B cell (primary cell): Measurements from ENCODE around the gene THSD7B. TPM values are rescaled to one million over a fixed set of nuclear protein-coding genes. Genes with fewer than 3 reads are reported as not detected.

Experiments
- ATAC-seq: fragments of 200-7000 bp; cut with Tn5 transposase; one replicate; pipeline ENCODE4 v1.10.0; 2021; ENCODE audit warnings: low read depth, mild to moderate bottlenecking, moderate number of reproducible peaks, moderate library complexity
- CTCF ChIA-PET: fragments of 350-600 bp; sonication (Branson Sonifier 250); formaldehyde crosslinking; loops from one replicate; lab custom pipeline; 2021; ENCODE audit warnings: antibody characterized with exemption, inconsistent platforms; lab: Charles Lee
- POLR2A ChIA-PET: fragments of 350-600 bp; sonication (Branson Sonifier 250); formaldehyde crosslinking; loops from one replicate; lab custom pipeline; 2021; ENCODE audit warnings: antibody characterized with exemption; lab: Charles Lee
- DNase-seq: peaks from one replicate; pipeline ENCODE4 v3.0.0; 2013
- H2AFZ ChIP-seq: 2 replicates; pipeline ENCODE4 v1.6.1; 2012; ENCODE audit warnings: mild to moderate bottlenecking, low read depth, low read length; ENCODE audit not compliant: insufficient read depth, poor library complexity, severe bottlenecking
- H3K27ac ChIP-seq, 2 donors: 1 replicate in 1 of 2; 2 replicates in 1 of 2; pipeline ENCODE4 v1.5.1; 2012 to 2013; ENCODE audit warnings: low read length in 2 of 2, mild to moderate bottlenecking in 2 of 2, moderate library complexity in 1 of 2
- H3K27me3 ChIP-seq, 4 experiments: fragments of 200-600 bp in 1 of 4; sonication (generic) in 1 of 4; replicated peaks in 1 of 4; 1 replicate in 2 of 4; 2 replicates in 2 of 4; pipeline versions ENCODE4 v1.6.1 to v1.7.0; 2013 to 2016; ENCODE audit warnings: low read length in 3 of 4, mild to moderate bottlenecking in 2 of 4, mixed read lengths in 1 of 4, moderate library complexity in 1 of 4; ENCODE audit not compliant: insufficient read depth in 4 of 4, control insufficient read depth in 3 of 4; ENCODE audit errors: control extremely low read depth in 1 of 4
- H3K36me3 ChIP-seq, 2 experiments: replicated peaks in 1 of 2; 1 replicate in 1 of 2; 2 replicates in 1 of 2; pipeline versions ENCODE4 v1.6.1 to v1.7.1; 2013; ENCODE audit warnings: low read length in 1 of 2; ENCODE audit not compliant: insufficient read depth in 2 of 2, control insufficient read depth in 1 of 2; ENCODE audit errors: control extremely low read depth in 1 of 2, extremely low read depth in 1 of 2
- H3K4me1 ChIP-seq, 2 donors: fragments of 200-600 bp in 1 of 2; sonication (generic) in 1 of 2; 1 replicate in 1 of 2; 2 replicates in 1 of 2; pipeline versions ENCODE4 v1.5.1 to v1.6.1; 2013 to 2017; ENCODE audit warnings: low read length in 2 of 2; ENCODE audit not compliant: control insufficient read depth in 2 of 2, insufficient read depth in 2 of 2
- H3K4me2 ChIP-seq: replicated peaks from 2 replicates; pipeline ENCODE3; 2012; ENCODE audit warnings: mild to moderate bottlenecking, low read depth, low read length; ENCODE audit not compliant: poor library complexity, severe bottlenecking
- H3K4me3 ChIP-seq, 5 experiments: fragments of 200-600 bp in 1 of 5; sonication (generic) in 1 of 5; 1 replicate in 3 of 5; 2 replicates in 2 of 5; pipeline versions ENCODE4 v1.5.1 to v1.7.0; 2011 to 2016; ENCODE audit warnings: low read length in 4 of 5, mild to moderate bottlenecking in 4 of 5, low read depth in 2 of 5, control low read depth in 1 of 5, moderate library complexity in 1 of 5; ENCODE audit not compliant: insufficient read depth in 1 of 5; ENCODE audit errors: control extremely low read depth in 1 of 5, extremely low read depth in 1 of 5
- H3K79me2 ChIP-seq: fragments of 200-600 bp; sonication (generic); one replicate; pipeline ENCODE4 v1.6.0; 2016; ENCODE audit warnings: low read length; ENCODE audit not compliant: control insufficient read depth, insufficient read depth
- H3K9ac ChIP-seq: fragments of 200-600 bp; sonication (generic); 2 replicates; pipeline ENCODE4 v1.6.1; 2017; ENCODE audit warnings: mild to moderate bottlenecking, low read length, moderate library complexity
- H3K9me3 ChIP-seq, 3 donors: one replicate each; pipeline versions ENCODE4 v1.6.1 to v1.7.1; 2013; ENCODE audit warnings: low read length in 2 of 3; ENCODE audit not compliant: control insufficient read depth in 2 of 3, insufficient read depth in 1 of 3; ENCODE audit errors: control extremely low read depth in 1 of 3
- H4K20me1 ChIP-seq: 2 replicates; pipeline ENCODE4 v1.6.0; 2012; ENCODE audit warnings: mild to moderate bottlenecking, low read length; ENCODE audit not compliant: insufficient read depth, control insufficient read depth, poor library complexity, severe bottlenecking
- H3K27ac Mint-ChIP-seq: one replicate; pipeline ENCODE4 v1.8.0; 2021; ENCODE audit warnings: mixed read lengths
- H3K27me3 Mint-ChIP-seq: one replicate; pipeline ENCODE4 v1.8.0; 2021; ENCODE audit warnings: mixed read lengths
- H3K4me1 Mint-ChIP-seq: one replicate; pipeline ENCODE4 v1.8.0; 2021; ENCODE audit warnings: mixed read lengths
- H3K4me3 Mint-ChIP-seq: one replicate; pipeline ENCODE4 v1.8.0; 2021; ENCODE audit warnings: mixed read lengths
- H3K9me3 Mint-ChIP-seq: one replicate; pipeline ENCODE4 v1.8.0; 2022; ENCODE audit warnings: mixed read lengths; ENCODE audit not compliant: insufficient read depth
- CTCF ChIP-seq: fragments of 200-600 bp; IDR thresholded peaks from one replicate; pipeline ENCODE4 v1.8.0; 2022; ENCODE audit warnings: antibody characterized with exemption, mild to moderate bottlenecking
- EZH2 ChIP-seq: IDR thresholded peaks from 2 replicates; pipeline ENCODE4 v1.6.1; 2012; ENCODE audit warnings: borderline replicate concordance, low read depth, mild to moderate bottlenecking, moderate library complexity, low read length; ENCODE audit not compliant: insufficient read depth, poor library complexity, severe bottlenecking
- WGBS: methylation state at CpG from one replicate; pipeline ENCODE4 v1.1.5; 2013; ENCODE audit warnings: missing lambda C conversion rate; ENCODE audit not compliant: insufficient coverage; 5-methylcytosine and 5-hydroxymethylcytosine counted together
- intact Hi-C: fragments of 100-400 bp; cut with micrococcal nuclease; formaldehyde crosslinking; loops from one replicate; pipeline ENCODE4 v1.10.0; 2022
- polyA plus RNA-seq: library from polyadenylated mRNA; depleted of rRNA; stranded (reverse); fragments of >200 nt; gene quantifications from 2 replicates; pipeline ENCODE4 v1.2.3, GENCODE V29; 2012
- total RNA-seq, 2 donors: library from RNA; stranded (reverse); fragments of 120-200 nt in 1 of 2; gene quantifications; 1 replicate in 1 of 2; 2 replicates in 1 of 2; pipeline versions ENCODE4 v1.2.3 to v1.2.4, GENCODE V29; 2013 to 2022

THSD7B gene
- total and polyA plus RNA-seq, 2 donors (not counting 1 experiment from before 2014, with no cell fraction given) = 0.76 TPM; not detected in 1

GRCh38 chr2:137211761-137212160 is 446.4 kb downstream of the THSD7B start:
- no peaks in the 10 kb centered on the region for H3K79me2 ChIP-seq
- no peak overlapping the region for H3K4me3 Mint-ChIP-seq
- TF ChIP-seq CTCF (no peak), EZH2 (no peak)
- no peak overlapping the region for H3K27ac ChIP-seq
- no peak overlapping the region for H3K4me2 ChIP-seq
- ChIA-PET POLR2A (no interaction called here), CTCF (no interaction called here)
- H3K4me1 ChIP-seq = no peaks in the 10 kb centered on the region
- H3K9me3 ChIP-seq = no peaks in the 10 kb centered on the region
- no peaks in the 10 kb centered on the region for H4K20me1 ChIP-seq
- H3K9me3 Mint-ChIP-seq = no peaks in the 10 kb centered on the region
- no peaks in the 10 kb centered on the region for H3K27me3 Mint-ChIP-seq
- intact Hi-C loops = no loop called here
- no peaks in the 10 kb centered on the region for H3K36me3 ChIP-seq
- no peaks in the 10 kb centered on the region for H3K4me1 Mint-ChIP-seq
- H2AFZ ChIP-seq = no peak overlapping the region
- WGBS = no CpG with 5 or more reads among the region's 1 CpG
- ATAC-seq (no peak), DNase-seq (no peak)
- no peaks in the 10 kb centered on the region for H3K27me3 ChIP-seq
- no peak overlapping the region for H3K4me3 ChIP-seq
- no peak overlapping the region for H3K9ac ChIP-seq
- H3K27ac Mint-ChIP-seq = no peak overlapping the region

- CTCF ChIA-PET = no interaction called here
- POLR2A ChIA-PET = no interaction called here
- Histone ChIP-seq H3K4me1 (no peaks in the 10 kb centered on the region), H3K4me2 (no peak overlapping the region), H4K20me1 (no peaks in the 10 kb centered on the region), H3K27me3 (no peaks in the 10 kb centered on the region), H3K4me3 (no peak overlapping the region), H3K9ac (no peak overlapping the region), H3K27ac (no peak overlapping the region), H2AFZ (no peak overlapping the region), H3K9me3 (no peaks in the 10 kb centered on the region), H3K79me2 (no peaks in the 10 kb centered on the region), H3K36me3 (no peaks in the 10 kb centered on the region)
- Mint-ChIP-seq H3K27me3 (no peaks in the 10 kb centered on the region), H3K4me1 (no peaks in the 10 kb centered on the region), H3K9me3 (no peaks in the 10 kb centered on the region), H3K27ac (no peak overlapping the region), H3K4me3 (no peak overlapping the region)
- intact Hi-C loops = no loop called here
- DNase-seq = no peak
- TF ChIP-seq CTCF (no peak), EZH2 (no peak)
- no peak for ATAC-seq
- no CpG with 5 or more reads among the region's 1 CpG for WGBS
These were observed 455.2 kb downstream of the THSD7B start for GRCh38 chr2:137220438-137220993.
